HG02970 (cell line): ENCODE data around the gene ADD3.
"Not testable (repeated sequence)": the region's sequence is repeated elsewhere in the genome, so short reads cannot be mapped to it uniquely, and the experiment has no call there.

Experiments used
- ATAC-seq: cut with Tn5 transposase; IDR thresholded peaks from one replicate; pipeline ENCODE4 v1.9.1; 2021; ENCODE audit warnings: mild to moderate bottlenecking, moderate library complexity, moderate number of reproducible peaks; ENCODE audit not compliant: unreplicated experiment, low FRiP score

Gene ADD3

GRCh38 chr10:110023785-110024465 lies 16.1 kb downstream of the ADD3 start:
- ATAC-seq: no peak

GRCh38 chr10:110029450-110029849 lies 21.7 kb downstream of the ADD3 start:
- no peak for ATAC-seq

GRCh38 chr10:110032801-110033700 lies 25.3 kb downstream of the ADD3 start:
- ATAC-seq: no peak

GRCh38 chr10:110033701-110034235 lies 26.0 kb downstream of the ADD3 start:
- no peak for ATAC-seq

GRCh38 chr10:110034596-110034995 lies 26.8 kb downstream of the ADD3 start:
- ATAC-seq: no peak

- no peak for ATAC-seq
Observed at GRCh38 chr10:110035070-110035921, 27.5 kb downstream of the ADD3 start.

- ATAC-seq: peak; percentile 54
Observed at GRCh38 chr10:110036640-110037039, 28.9 kb downstream of the ADD3 start.

- no peak for ATAC-seq
Observed at GRCh38 chr10:110039254-110039653, 31.5 kb downstream of the ADD3 start.

- ATAC-seq: no peak
Observed at GRCh38 chr10:110040108-110040507, 32.3 kb downstream of the ADD3 start.

- no peak for ATAC-seq
Observed at GRCh38 chr10:110040767-110041478, 33.1 kb downstream of the ADD3 start.

GRCh38 chr10:110041479-110041829 lies 33.7 kb downstream of the ADD3 start:
- ATAC-seq: no peak

GRCh38 chr10:110042181-110042580 lies 34.4 kb downstream of the ADD3 start:
- ATAC-seq: no peak

GRCh38 chr10:110042891-110043290 lies 35.1 kb downstream of the ADD3 start:
- no peak for ATAC-seq

- ATAC-seq: no peak
Observed at GRCh38 chr10:110044681-110045080, 36.9 kb downstream of the ADD3 start.

- ATAC-seq: no peak
Observed at GRCh38 chr10:110045772-110046171, 38.0 kb downstream of the ADD3 start.

- not testable (repeated sequence) for ATAC-seq
Observed at GRCh38 chr10:110048145-110048544, 40.4 kb downstream of the ADD3 start.

GRCh38 chr10:110048781-110049180 lies 41.0 kb downstream of the ADD3 start:
- no peak for ATAC-seq

GRCh38 chr10:110049889-110050591 lies 42.3 kb downstream of the ADD3 start:
- not testable (repeated sequence) for ATAC-seq

- ATAC-seq: no peak
Observed at GRCh38 chr10:110051487-110051886, 43.7 kb downstream of the ADD3 start.
